GM21360 (cell line): ENCODE measurements around the gene VWA3B.
"Not testable (repeated sequence)": the region's sequence is repeated elsewhere in the genome, so short reads cannot be mapped to it uniquely, and the experiment has no call there.

Source experiments
- ATAC-seq: cut with Tn5 transposase; IDR thresholded peaks from one replicate; pipeline ENCODE4 v1.9.1; 2021; ENCODE audit warnings: mild to moderate bottlenecking, moderate library complexity; ENCODE audit not compliant: unreplicated experiment

Gene VWA3B

GRCh38 chr2:98241592-98241991 lies 154.6 kb downstream of the VWA3B start:
- ATAC-seq = no peak

GRCh38 chr2:98242003-98242402 lies 155.0 kb downstream of the VWA3B start:
- ATAC-seq = no peak

GRCh38 chr2:98245491-98245890 lies 158.5 kb downstream of the VWA3B start:
- ATAC-seq = no peak

- no peak for ATAC-seq
These were observed 160.4 kb downstream of the VWA3B start for GRCh38 chr2:98247383-98247782.

- ATAC-seq = no peak
These were observed 165.2 kb downstream of the VWA3B start for GRCh38 chr2:98252038-98252773.

GRCh38 chr2:98253461-98254070 lies 166.6 kb downstream of the VWA3B start:
- ATAC-seq = no peak

- ATAC-seq = no peak
These were observed 167.6 kb downstream of the VWA3B start for GRCh38 chr2:98254504-98255059.

GRCh38 chr2:98258906-98259305 lies 171.9 kb downstream of the VWA3B start:
- no peak for ATAC-seq

- ATAC-seq = no peak
These were observed 176.4 kb downstream of the VWA3B start for GRCh38 chr2:98263362-98263761.

- not testable (repeated sequence) for ATAC-seq
These were observed 181.3 kb downstream of the VWA3B start for GRCh38 chr2:98268225-98268624.

- no peak for ATAC-seq
These were observed 182.3 kb downstream of the VWA3B start for GRCh38 chr2:98269274-98269673.

- ATAC-seq = no peak
These were observed 182.9 kb downstream of the VWA3B start for GRCh38 chr2:98269830-98270229.

- no peak for ATAC-seq
These were observed 190.3 kb downstream of the VWA3B start for GRCh38 chr2:98277162-98277859.

GRCh38 chr2:98278074-98278473 lies 191.1 kb downstream of the VWA3B start:
- no peak for ATAC-seq

- no peak for ATAC-seq
These were observed 193.6 kb downstream of the VWA3B start for GRCh38 chr2:98280376-98281102.

- no peak for ATAC-seq
These were observed 194.6 kb downstream of the VWA3B start for GRCh38 chr2:98281607-98282006.

GRCh38 chr2:98282109-98282508 lies 195.1 kb downstream of the VWA3B start:
- ATAC-seq = no peak

GRCh38 chr2:98293030-98293429 lies 206.1 kb downstream of the VWA3B start:
- ATAC-seq = no peak

- ATAC-seq = no peak
These were observed 207.1 kb downstream of the VWA3B start for GRCh38 chr2:98293931-98294687.

- no peak for ATAC-seq
These were observed 207.7 kb downstream of the VWA3B start for GRCh38 chr2:98294711-98295110.
